Tibial nerve (tissue), 4 donors: ENCODE results near the gene BANP.
"Not testable (repeated sequence)": the region's sequence is repeated elsewhere in the genome, so short reads cannot be mapped to it uniquely, and the experiment has no call there.

Experiments
- EP300 ChIP-seq, 2 donors: sonication (generic); formaldehyde crosslinking; IDR thresholded peaks; one replicate each; pipeline ENCODE4 v1.6.1; 2017; ENCODE audit warnings: antibody characterized with exemption in 2 of 2, mild to moderate bottlenecking in 1 of 2
- POLR2A ChIP-seq, 2 donors: fragments of 450-650 bp; IDR thresholded peaks; one replicate each; pipeline ENCODE4 v1.6.1; 2017; ENCODE audit warnings: antibody characterized with exemption in 2 of 2, mild to moderate bottlenecking in 2 of 2, moderate library complexity in 2 of 2
- TF ChIP-seq, protein P1 (sequence below), 5 experiments: fragments of 200-600 bp in 3 of 5; fragments of 450-650 bp in 2 of 5; sonication (generic) in 3 of 5; IDR thresholded peaks; one replicate each; pipeline ENCODE4 v1.5.1; 2016 to 2019; ENCODE audit warnings: antibody characterized with exemption in 5 of 5, mild to moderate bottlenecking in 3 of 5, moderate library complexity in 2 of 5

DNA sequence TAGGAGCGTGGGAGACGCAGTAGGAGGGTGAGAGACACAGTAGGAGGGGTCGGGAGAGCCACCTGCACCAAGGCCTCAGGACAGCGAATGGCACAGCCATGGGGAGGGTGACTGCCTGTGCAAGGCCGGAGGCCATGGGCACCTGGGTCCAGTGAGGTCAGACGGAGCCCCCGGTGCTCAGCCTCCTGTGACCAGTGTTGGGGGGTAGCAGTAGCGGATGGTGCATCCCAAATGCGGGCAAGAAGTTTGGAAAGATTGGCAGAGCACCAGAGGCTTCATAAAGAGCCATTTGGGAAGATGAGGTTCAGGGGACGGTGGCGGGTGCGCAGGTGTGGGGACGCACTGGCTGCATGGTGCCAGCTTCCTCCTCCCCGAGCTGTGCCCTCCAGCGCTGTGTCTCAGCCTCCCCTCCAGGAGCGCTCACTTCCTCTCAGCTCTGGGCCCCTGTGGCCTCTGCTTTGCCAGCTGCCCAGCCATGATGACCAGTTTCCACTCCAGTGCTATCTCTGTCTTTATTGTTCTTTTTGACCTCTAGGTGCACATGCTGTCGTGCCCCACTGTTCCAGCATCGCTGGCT, 90.8 kb downstream of the BANP start:
- TF ChIP-seq, protein P1, sequence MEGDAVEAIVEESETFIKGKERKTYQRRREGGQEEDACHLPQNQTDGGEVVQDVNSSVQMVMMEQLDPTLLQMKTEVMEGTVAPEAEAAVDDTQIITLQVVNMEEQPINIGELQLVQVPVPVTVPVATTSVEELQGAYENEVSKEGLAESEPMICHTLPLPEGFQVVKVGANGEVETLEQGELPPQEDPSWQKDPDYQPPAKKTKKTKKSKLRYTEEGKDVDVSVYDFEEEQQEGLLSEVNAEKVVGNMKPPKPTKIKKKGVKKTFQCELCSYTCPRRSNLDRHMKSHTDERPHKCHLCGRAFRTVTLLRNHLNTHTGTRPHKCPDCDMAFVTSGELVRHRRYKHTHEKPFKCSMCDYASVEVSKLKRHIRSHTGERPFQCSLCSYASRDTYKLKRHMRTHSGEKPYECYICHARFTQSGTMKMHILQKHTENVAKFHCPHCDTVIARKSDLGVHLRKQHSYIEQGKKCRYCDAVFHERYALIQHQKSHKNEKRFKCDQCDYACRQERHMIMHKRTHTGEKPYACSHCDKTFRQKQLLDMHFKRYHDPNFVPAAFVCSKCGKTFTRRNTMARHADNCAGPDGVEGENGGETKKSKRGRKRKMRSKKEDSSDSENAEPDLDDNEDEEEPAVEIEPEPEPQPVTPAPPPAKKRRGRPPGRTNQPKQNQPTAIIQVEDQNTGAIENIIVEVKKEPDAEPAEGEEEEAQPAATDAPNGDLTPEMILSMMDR (IDR thresholded peaks at IDR 0.05) = not testable (repeated sequence)
- TF ChIP-seq POLR2A, EP300 (IDR thresholded peaks at IDR 0.05): not testable (repeated sequence)
